Measurements from ENCODE around the gene CNTROB.

DNA sequence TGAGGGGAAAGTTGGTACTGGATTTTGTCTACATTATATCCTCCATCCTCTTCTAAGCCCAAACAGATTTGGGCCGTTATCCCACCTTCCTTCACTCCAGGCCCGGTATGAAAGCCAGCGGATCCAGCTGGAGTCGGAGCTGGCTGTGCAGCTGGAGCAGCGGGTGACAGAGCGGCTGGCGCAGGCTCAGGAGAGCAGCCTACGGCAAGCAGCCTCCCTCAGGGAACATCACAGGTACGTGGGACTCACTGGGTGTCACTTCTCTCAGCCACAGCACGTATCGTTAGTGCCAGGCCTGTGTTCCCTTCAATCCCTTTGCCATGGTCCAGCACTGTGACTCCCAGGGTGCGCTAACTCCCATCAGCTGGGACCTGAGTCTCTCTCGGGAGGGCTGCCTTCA lies 11.3 kb downstream of the CNTROB start:
- TF ChIP-seq, protein P1, sequence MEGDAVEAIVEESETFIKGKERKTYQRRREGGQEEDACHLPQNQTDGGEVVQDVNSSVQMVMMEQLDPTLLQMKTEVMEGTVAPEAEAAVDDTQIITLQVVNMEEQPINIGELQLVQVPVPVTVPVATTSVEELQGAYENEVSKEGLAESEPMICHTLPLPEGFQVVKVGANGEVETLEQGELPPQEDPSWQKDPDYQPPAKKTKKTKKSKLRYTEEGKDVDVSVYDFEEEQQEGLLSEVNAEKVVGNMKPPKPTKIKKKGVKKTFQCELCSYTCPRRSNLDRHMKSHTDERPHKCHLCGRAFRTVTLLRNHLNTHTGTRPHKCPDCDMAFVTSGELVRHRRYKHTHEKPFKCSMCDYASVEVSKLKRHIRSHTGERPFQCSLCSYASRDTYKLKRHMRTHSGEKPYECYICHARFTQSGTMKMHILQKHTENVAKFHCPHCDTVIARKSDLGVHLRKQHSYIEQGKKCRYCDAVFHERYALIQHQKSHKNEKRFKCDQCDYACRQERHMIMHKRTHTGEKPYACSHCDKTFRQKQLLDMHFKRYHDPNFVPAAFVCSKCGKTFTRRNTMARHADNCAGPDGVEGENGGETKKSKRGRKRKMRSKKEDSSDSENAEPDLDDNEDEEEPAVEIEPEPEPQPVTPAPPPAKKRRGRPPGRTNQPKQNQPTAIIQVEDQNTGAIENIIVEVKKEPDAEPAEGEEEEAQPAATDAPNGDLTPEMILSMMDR (IDR thresholded peaks at IDR 0.05 in 4 of 5, conservative IDR thresholded peaks at IDR 0.05 in 1 of 5) = no peak
- no peak for TF ChIP-seq POLR2A (IDR thresholded peaks at IDR 0.05)
